GM12891 (cell line): ENCODE results near the gene ASB4.

Experiments
- DNase-seq: peaks from one replicate; pipeline ENCODE4 v3.0.0; 2011; ENCODE audit warnings: low spot score; ENCODE audit not compliant: insufficient read length
- FAIRE-seq: peaks from 2 replicates; lab custom pipeline; 2011; peaks lifted over from hg19 to GRCh38; lab: Jason Lieb, UNC
- PAX5 ChIP-seq: IDR thresholded peaks from 2 replicates; pipeline ENCODE4 v1.6.1; 2011; ENCODE audit warnings: low read length, moderate library complexity, mild to moderate bottlenecking; ENCODE audit not compliant: insufficient read depth, severe bottlenecking
- POLR2A ChIP-seq: IDR thresholded peaks from 2 replicates; pipeline ENCODE4 v1.6.1; 2011; ENCODE audit warnings: low read depth, low read length, control low read depth
- POLR2AphosphoS5 ChIP-seq: IDR thresholded peaks from 2 replicates; pipeline ENCODE4 v1.6.1; 2011; ENCODE audit warnings: low read depth, low read length, control low read depth
- POU2F2 ChIP-seq: IDR thresholded peaks from 2 replicates; pipeline ENCODE4 v1.6.1; 2011; ENCODE audit warnings: low read depth, mild to moderate bottlenecking, control low read depth, low read length, moderate library complexity
- SPI1 ChIP-seq: IDR thresholded peaks from 2 replicates; pipeline ENCODE4 v1.6.1; 2011; ENCODE audit warnings: low read depth, low read length, control low read depth
- TAF1 ChIP-seq: IDR thresholded peaks from 2 replicates; pipeline ENCODE4 v1.6.1; 2011; ENCODE audit warnings: low read depth, low read length, control low read depth

Gene ASB4

GRCh38 chr7:95583834-95584621 is 98.3 kb downstream of the ASB4 start:
- no peak for DNase-seq
- TF ChIP-seq POLR2A (no peak), POU2F2 (no peak), POLR2AphosphoS5 (no peak), TAF1 (no peak), SPI1 (no peak), PAX5 (no peak)
- no peak for FAIRE-seq

- TF ChIP-seq TAF1 (no peak), POLR2AphosphoS5 (no peak), POU2F2 (no peak), SPI1 (no peak), PAX5 (no peak), POLR2A (no peak)
- DNase-seq: no peak
- no peak for FAIRE-seq
Measured at GRCh38 chr7:95584769-95585425, 99.2 kb downstream of the ASB4 start.

GRCh38 chr7:95585426-95585789 is 99.7 kb downstream of the ASB4 start:
- DNase-seq (no peak), FAIRE-seq (no peak)
- no peak for TF ChIP-seq PAX5
- no peak for TF ChIP-seq POLR2AphosphoS5
- TF ChIP-seq POU2F2: no peak
- no peak for TF ChIP-seq TAF1
- no peak for TF ChIP-seq POLR2A
- TF ChIP-seq SPI1: no peak

DNA sequence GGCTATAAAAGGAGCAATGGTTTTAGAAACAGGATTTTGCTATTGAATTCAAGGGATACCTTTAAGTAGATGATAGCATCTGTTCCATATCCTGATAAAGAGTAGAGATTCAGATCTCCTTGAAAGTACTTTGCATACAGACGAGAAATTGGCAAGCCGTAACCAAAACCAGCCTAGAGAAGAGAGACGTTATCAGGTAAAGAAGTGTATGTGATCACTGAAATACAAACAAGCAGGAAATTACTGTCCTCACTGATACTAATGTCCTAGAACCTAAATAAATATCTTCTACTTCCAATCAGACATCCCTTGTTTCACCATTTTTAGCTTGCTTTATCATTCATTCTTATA is 101.2 kb downstream of the ASB4 start:
- TF ChIP-seq PAX5: no peak
- FAIRE-seq (no peak), DNase-seq (no peak)

DNA sequence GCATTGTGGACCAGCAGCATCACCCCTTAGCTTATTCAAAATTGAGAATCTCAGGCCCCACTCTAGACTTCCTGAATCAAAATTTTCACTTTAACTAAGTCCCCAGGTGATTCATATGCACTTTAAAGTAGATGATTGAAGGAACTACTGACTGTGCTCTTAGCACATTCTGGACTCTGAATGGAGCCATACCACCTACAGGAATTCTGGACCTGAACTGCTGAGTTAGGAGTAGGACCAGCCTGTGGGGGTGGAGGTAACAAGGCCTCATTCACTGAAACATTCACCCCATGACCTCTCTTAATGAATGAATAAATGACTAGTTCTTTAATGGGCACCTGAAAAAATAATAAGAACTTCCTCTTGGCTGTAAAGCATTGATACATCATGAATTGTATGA is 103.3 kb downstream of the ASB4 start:
- no peak for TF ChIP-seq POLR2A
- no peak for TF ChIP-seq POLR2AphosphoS5
- TF ChIP-seq POU2F2: no peak
- no peak for TF ChIP-seq SPI1
- DNase-seq (no peak), FAIRE-seq (no peak)

GRCh38 chr7:95589766-95590165 is 104.0 kb downstream of the ASB4 start:
- DNase-seq: no peak
- TF ChIP-seq POU2F2 (no peak), POLR2AphosphoS5 (no peak), TAF1 (no peak), SPI1 (no peak), POLR2A (no peak)
- FAIRE-seq: no peak
